K562 (cell line): ENCODE results near the gene NDP. TPM values are rescaled to one million over a fixed set of nuclear protein-coding genes. Genes with fewer than 3 reads are reported as not detected.

Experiments
- ATAC-seq: fragments of 200-7000 bp; cut with Tn5 transposase; 3 replicates; pipeline ENCODE4 v1.9.1; 2020; ENCODE audit warnings: moderate library complexity
- BruUV-seq: library from RNA; stranded (reverse); fragments of 400-500 nt; replicated peaks from 2 replicates; lab custom pipeline; 2021; lab: Mats Ljungman, UMichigan
- CTCF ChIA-PET: fragments of 300-600 bp; formaldehyde crosslinking; extraction: SDS; loops from one replicate; lab custom pipeline; 2021; ENCODE audit warnings: low intra/inter-chr PET ratio; lab: Yijun Ruan, JAX
- POLR2A ChIA-PET: fragments of 300-600, 350-650 bp; sonication (Branson Sonifier 250); formaldehyde crosslinking; extraction: SDS; loops from one replicate; lab custom pipeline; 2021; ENCODE audit warnings: antibody characterized with exemption, inconsistent platforms; lab: Yijun Ruan, JAX
- DNase-seq, 4 experiments: peaks; one replicate each; pipeline versions ENCODE4 v3.0.0 to v3.0.0-alpha.2; 2011 to 2018; ENCODE audit warnings: low spot score in 3 of 4, mixed read lengths in 3 of 4; ENCODE audit errors: extremely low read depth in 1 of 4
- FAIRE-seq: peaks from 2 replicates; lab custom pipeline; 2011; peaks lifted over from hg19 to GRCh38; lab: Jason Lieb, UNC
- H2AFZ ChIP-seq: 2 replicates; pipeline ENCODE4 v1.6.0; 2011; ENCODE audit warnings: low read depth, low read length, control low read depth, inconsistent platforms
- H3K27ac ChIP-seq: fragments of 200-600 bp; 3 replicates; pipeline ENCODE4 v1.8.0; 2011; ENCODE audit warnings: low read depth, mild to moderate bottlenecking, control low read depth, inconsistent platforms, low read length, moderate library complexity, mixed read lengths; ENCODE audit errors: extremely low read depth
- H3K27me3 ChIP-seq, 2 experiments: fragments of 300-600 bp in 1 of 2; 2 replicates in 1 of 2; 3 replicates in 1 of 2; pipeline versions ENCODE4 v1.6.0 to v1.8.0; 2011; ENCODE audit warnings: inconsistent platforms in 2 of 2, low read length in 2 of 2, mild to moderate bottlenecking in 1 of 2, mixed read lengths in 1 of 2, moderate library complexity in 1 of 2; ENCODE audit not compliant: control insufficient read depth in 2 of 2, insufficient read depth in 2 of 2
- H3K36me3 ChIP-seq: fragments of 300-600 bp; 3 replicates; pipeline ENCODE4 v1.8.0; 2011; ENCODE audit warnings: mild to moderate bottlenecking, low read length, inconsistent platforms; ENCODE audit not compliant: control insufficient read depth, insufficient read depth
- H3K4me1 ChIP-seq, 2 experiments: fragments of 200-600 bp in 1 of 2; replicated peaks in 1 of 2; 2 replicates in 1 of 2; 3 replicates in 1 of 2; pipeline versions ENCODE4 v1.5.1 to v1.8.0; 2011; ENCODE audit warnings: inconsistent platforms in 2 of 2, low read length in 2 of 2, mild to moderate bottlenecking in 1 of 2, mixed read lengths in 1 of 2, moderate library complexity in 1 of 2; ENCODE audit not compliant: control insufficient read depth in 2 of 2, insufficient read depth in 2 of 2
- H3K4me2 ChIP-seq: 2 replicates; pipeline ENCODE4 v1.6.1; 2011; ENCODE audit warnings: low read length, control low read depth, inconsistent platforms, mixed read lengths; ENCODE audit not compliant: insufficient read depth
- H3K4me3 ChIP-seq: fragments of 200-600 bp; sonication (generic), shearing (Covaris generic); 2 replicates; pipeline ENCODE4 v1.5.1; 2016; ENCODE audit warnings: control low read depth, inconsistent platforms
- H3K79me2 ChIP-seq: fragments of 200-600 bp; 3 replicates; pipeline ENCODE4 v1.8.0; 2011; ENCODE audit warnings: low read length, inconsistent platforms; ENCODE audit not compliant: control insufficient read depth, insufficient read depth
- H3K9ac ChIP-seq, 2 experiments: 2 replicates each; pipeline versions ENCODE4 v1.6.0 to v1.6.1; 2011; ENCODE audit warnings: low read depth in 2 of 2, low read length in 2 of 2, control low read depth in 1 of 2, inconsistent platforms in 1 of 2, mild to moderate bottlenecking in 1 of 2, mixed read lengths in 1 of 2; ENCODE audit not compliant: insufficient read depth in 1 of 2
- H3K9me1 ChIP-seq: one replicate; pipeline ENCODE4 v1.6.0; 2011; ENCODE audit warnings: inconsistent platforms, mild to moderate bottlenecking, low read length, moderate library complexity; ENCODE audit not compliant: control insufficient read depth, insufficient read depth
- H3K9me3 ChIP-seq: replicated peaks from 2 replicates; pipeline ENCODE4 v1.5.1; 2011; ENCODE audit warnings: low read depth, low read length, inconsistent platforms; ENCODE audit not compliant: control insufficient read depth, insufficient read depth
- H4K20me1 ChIP-seq: replicated peaks from 2 replicates; pipeline ENCODE4 v1.6.1; 2011; ENCODE audit warnings: low read length, inconsistent platforms, mixed read lengths; ENCODE audit not compliant: control insufficient read depth, insufficient read depth
- ATF7 ChIP-seq: fragments of 450-650 bp; IDR thresholded peaks from 2 replicates; pipeline ENCODE4 v1.7.1; 2014; ENCODE audit warnings: mild to moderate bottlenecking, moderate library complexity
- CHCHD3 ChIP-seq: fragments of 250-450 bp; sonication (Bioruptor Pico); IDR thresholded peaks from 2 replicates; pipeline ENCODE4 v2.1.2; 2022; ENCODE audit warnings: mild to moderate bottlenecking
- DIDO1 ChIP-seq: fragments of 450-650 bp; IDR thresholded peaks from 2 replicates; pipeline ENCODE4 v1.6.1; 2016; ENCODE audit warnings: low read depth, missing biosample characterization, missing genetic modification characterization
- FOXP1 ChIP-seq: sonication (generic); formaldehyde crosslinking; IDR thresholded peaks from 2 replicates; pipeline ENCODE4 v1.8.0; 2022; ENCODE audit warnings: mild to moderate bottlenecking, missing genetic modification reagents
- NFYB ChIP-seq: IDR thresholded peaks from 2 replicates; pipeline ENCODE4 v1.6.1; 2011; ENCODE audit warnings: mild to moderate bottlenecking, moderate library complexity; ENCODE audit not compliant: insufficient read length; ENCODE audit errors: extremely low read depth
- NONO ChIP-seq, 2 experiments: fragments of 200-400 bp in 1 of 2; fragments of 450-650 bp in 1 of 2; formaldehyde crosslinking in 1 of 2; IDR thresholded peaks; 2 replicates each; pipeline ENCODE4 v1.6.1; 2017; ENCODE audit warnings: low read depth in 2 of 2, mild to moderate bottlenecking in 2 of 2, moderate library complexity in 2 of 2, low read length in 1 of 2
- PRMT5 ChIP-seq: sonication (generic); formaldehyde crosslinking; IDR thresholded peaks from 2 replicates; pipeline ENCODE4 v1.5.0; 2020; ENCODE audit warnings: missing genetic modification reagents
- ZNF121 ChIP-seq: sonication (generic); formaldehyde crosslinking; conservative IDR thresholded peaks from 2 replicates; pipeline ENCODE4 v1.8.0; 2022; ENCODE audit warnings: missing genetic modification reagents
- ZNF212 ChIP-seq: fragments of 450-650 bp; formaldehyde crosslinking; IDR thresholded peaks from 2 replicates; pipeline ENCODE4 v1.4.0; 2020; ENCODE audit warnings: mild to moderate bottlenecking
- ZNF561 ChIP-seq: fragments of 450-650 bp; formaldehyde crosslinking; conservative IDR thresholded peaks from 2 replicates; pipeline ENCODE4 v1.4.0; 2020; ENCODE audit warnings: mild to moderate bottlenecking, moderate library complexity
- WGBS: fragments of 100-300 bp; shearing (Covaris generic); methylation state at CpG from one replicate; pipeline ENCODE4 v1.1.6; 2016; ENCODE audit warnings: low coverage, mixed read lengths; ENCODE audit not compliant: insufficient coverage; ENCODE audit errors: missing lambda C conversion rate; 5-methylcytosine and 5-hydroxymethylcytosine counted together
- in situ Hi-C: fragments of 300-500 bp; cut with MboI; formaldehyde crosslinking; loops from 4 replicates; pipeline ENCODE4 v1.15.0; 2018; ENCODE audit warnings: inconsistent platforms, mixed read lengths
- intact Hi-C: fragments of 100-400 bp; cut with micrococcal nuclease; formaldehyde crosslinking; loops from 2 replicates; pipeline ENCODE4 v1.14.2; 2022
- polyA plus RNA-seq, 8 experiments: library from polyadenylated mRNA; depleted of rRNA in 4 of 8; stranded (reverse) in 5 of 8; unstranded in 3 of 8; fragments of >200 nt; fragmentation: Nextera tagmentation in 2 of 8; fragmentation: Illumina TruSeq in 1 of 8; extraction: Ambion mirVana in 2 of 8; extraction: Trizol in 1 of 8; gene quantifications; 2 replicates each; pipeline versions ENCODE4 v1.2.1 to v1.2.3, GENCODE V29; 2011 to 2014; ENCODE audit warnings: inconsistent platforms in 1 of 8, missing spikeins in 1 of 8
- total RNA-seq, 7 experiments: library from RNA; depleted of rRNA in 6 of 7; stranded (reverse); fragments of >200 nt in 6 of 7; fragmentation: Illumina TruSeq in 2 of 7; extraction: Trizol in 2 of 7; gene quantifications; 2 replicates each; pipeline versions ENCODE4 v1.2.1 to v1.2.3, GENCODE V29; 2011 to 2021; ENCODE audit warnings: low replicate concordance in 1 of 7
- TF ChIP-seq, protein P1 (sequence below), 3 experiments: fragments of 200-800 bp in 1 of 3; fragments of 250-450 bp in 1 of 3; fragments of 450-650 bp in 1 of 3; sonication (Bioruptor Pico) in 1 of 3; sonication (Bioruptor generic) in 1 of 3; formaldehyde crosslinking in 1 of 3; IDR thresholded peaks; 2 replicates each; pipeline versions ENCODE4 v1.6.1 to v1.8.0; 2016 to 2022; ENCODE audit warnings: mild to moderate bottlenecking in 2 of 3, missing genetic modification characterization in 2 of 3, missing compliant biosample characterization in 1 of 3, moderate library complexity in 1 of 3
- TF ChIP-seq, protein P2 (sequence below): fragments of 450-650 bp; formaldehyde crosslinking; IDR thresholded peaks from 2 replicates; pipeline ENCODE4 v1.4.0; 2022; ENCODE audit warnings: mild to moderate bottlenecking, moderate library complexity
- TF ChIP-seq, protein P3 (sequence below): sonication (generic); formaldehyde crosslinking; IDR thresholded peaks from 2 replicates; pipeline ENCODE4 v1.8.0; 2023; ENCODE audit warnings: missing genetic modification reagents, mild to moderate bottlenecking, borderline replicate concordance

Gene NDP
- total and polyA plus RNA-seq, 9 of the 15 experiments (the other 6 are each of a cell fraction or from before 2014, with no cell fraction given): not detected

DNA sequence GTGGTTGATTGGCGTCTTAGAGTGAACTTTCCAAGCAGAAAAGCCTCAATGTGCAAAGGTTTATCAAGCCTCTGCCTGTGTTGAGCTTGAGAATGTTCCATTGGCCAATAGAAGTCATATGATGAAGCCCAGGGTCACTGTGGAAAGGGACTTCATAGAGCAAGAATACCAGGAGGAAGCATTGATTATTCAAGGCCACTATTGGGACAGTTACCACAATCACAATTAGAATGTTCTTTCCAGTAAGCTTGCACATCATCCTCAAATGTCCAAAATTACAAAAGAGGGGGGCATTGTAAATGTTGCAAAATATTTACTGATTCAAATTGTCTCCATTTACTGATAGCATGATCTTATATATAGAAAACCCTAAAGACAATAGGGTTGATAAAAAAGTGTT lies 32.9 kb upstream of the NDP start:
- no peaks in the 10 kb centered on the region for H3K9me1 ChIP-seq
- DNase-seq (no peak), ATAC-seq (no peak), FAIRE-seq (no peak)
- no TSS peak for BruUV-seq
- no peak overlapping the region for H3K4me2 ChIP-seq
- WGBS: 0% methylated on average over 1 of the region's 1 CpG
- CTCF ChIA-PET: no interaction called here
- H3K36me3 ChIP-seq: no peaks in the 10 kb centered on the region
- no peak overlapping the region for H3K9ac ChIP-seq
- H4K20me1 ChIP-seq: no peaks in the 10 kb centered on the region
- H2AFZ ChIP-seq: no peak overlapping the region
- in situ Hi-C loops: no loop called here
- no peak overlapping the region for H3K4me3 ChIP-seq
- no peaks in the 10 kb centered on the region for H3K79me2 ChIP-seq
- H3K27me3 ChIP-seq: no peaks in the 10 kb centered on the region; a peak in 1 of 5 replicates
- no peaks in the 10 kb centered on the region for H3K4me1 ChIP-seq
- intact Hi-C loops: no loop called here
- H3K27ac ChIP-seq: no peak overlapping the region
- POLR2A ChIA-PET: no interaction called here
- H3K9me3 ChIP-seq: no peaks in the 10 kb centered on the region
- TF ChIP-seq, protein P1, sequence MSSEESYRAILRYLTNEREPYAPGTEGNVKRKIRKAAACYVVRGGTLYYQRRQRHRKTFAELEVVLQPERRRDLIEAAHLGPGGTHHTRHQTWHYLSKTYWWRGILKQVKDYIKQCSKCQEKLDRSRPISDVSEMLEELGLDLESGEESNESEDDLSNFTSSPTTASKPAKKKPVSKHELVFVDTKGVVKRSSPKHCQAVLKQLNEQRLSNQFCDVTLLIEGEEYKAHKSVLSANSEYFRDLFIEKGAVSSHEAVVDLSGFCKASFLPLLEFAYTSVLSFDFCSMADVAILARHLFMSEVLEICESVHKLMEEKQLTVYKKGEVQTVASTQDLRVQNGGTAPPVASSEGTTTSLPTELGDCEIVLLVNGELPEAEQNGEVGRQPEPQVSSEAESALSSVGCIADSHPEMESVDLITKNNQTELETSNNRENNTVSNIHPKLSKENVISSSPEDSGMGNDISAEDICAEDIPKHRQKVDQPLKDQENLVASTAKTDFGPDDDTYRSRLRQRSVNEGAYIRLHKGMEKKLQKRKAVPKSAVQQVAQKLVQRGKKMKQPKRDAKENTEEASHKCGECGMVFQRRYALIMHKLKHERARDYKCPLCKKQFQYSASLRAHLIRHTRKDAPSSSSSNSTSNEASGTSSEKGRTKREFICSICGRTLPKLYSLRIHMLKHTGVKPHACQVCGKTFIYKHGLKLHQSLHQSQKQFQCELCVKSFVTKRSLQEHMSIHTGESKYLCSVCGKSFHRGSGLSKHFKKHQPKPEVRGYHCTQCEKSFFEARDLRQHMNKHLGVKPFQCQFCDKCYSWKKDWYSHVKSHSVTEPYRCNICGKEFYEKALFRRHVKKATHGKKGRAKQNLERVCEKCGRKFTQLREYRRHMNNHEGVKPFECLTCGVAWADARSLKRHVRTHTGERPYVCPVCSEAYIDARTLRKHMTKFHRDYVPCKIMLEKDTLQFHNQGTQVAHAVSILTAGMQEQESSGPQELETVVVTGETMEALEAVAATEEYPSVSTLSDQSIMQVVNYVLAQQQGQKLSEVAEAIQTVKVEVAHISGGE (CRISPR knock-in tag; IDR thresholded peaks at IDR 0.05): no peak
- TF ChIP-seq ATF7 (no peak), ZNF212 (CRISPR knock-in tag) (no peak), FOXP1 (no peak), PRMT5 (no peak), NFYB (no peak), CHCHD3 (CRISPR knock-in tag) (no peak), ZNF561 (no peak), DIDO1 (no peak), NONO (IDR thresholded peaks at IDR 0.05; ENCODE audit: low read depth in 2 of 2, low read length in 1 of 2) (no peak), ZNF121 (CRISPR knock-in tag) (no peak)
- TF ChIP-seq, protein P2, sequence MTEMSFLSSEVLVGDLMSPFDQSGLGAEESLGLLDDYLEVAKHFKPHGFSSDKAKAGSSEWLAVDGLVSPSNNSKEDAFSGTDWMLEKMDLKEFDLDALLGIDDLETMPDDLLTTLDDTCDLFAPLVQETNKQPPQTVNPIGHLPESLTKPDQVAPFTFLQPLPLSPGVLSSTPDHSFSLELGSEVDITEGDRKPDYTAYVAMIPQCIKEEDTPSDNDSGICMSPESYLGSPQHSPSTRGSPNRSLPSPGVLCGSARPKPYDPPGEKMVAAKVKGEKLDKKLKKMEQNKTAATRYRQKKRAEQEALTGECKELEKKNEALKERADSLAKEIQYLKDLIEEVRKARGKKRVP (CRISPR knock-in tag): no peak
- TF ChIP-seq, protein P3, sequence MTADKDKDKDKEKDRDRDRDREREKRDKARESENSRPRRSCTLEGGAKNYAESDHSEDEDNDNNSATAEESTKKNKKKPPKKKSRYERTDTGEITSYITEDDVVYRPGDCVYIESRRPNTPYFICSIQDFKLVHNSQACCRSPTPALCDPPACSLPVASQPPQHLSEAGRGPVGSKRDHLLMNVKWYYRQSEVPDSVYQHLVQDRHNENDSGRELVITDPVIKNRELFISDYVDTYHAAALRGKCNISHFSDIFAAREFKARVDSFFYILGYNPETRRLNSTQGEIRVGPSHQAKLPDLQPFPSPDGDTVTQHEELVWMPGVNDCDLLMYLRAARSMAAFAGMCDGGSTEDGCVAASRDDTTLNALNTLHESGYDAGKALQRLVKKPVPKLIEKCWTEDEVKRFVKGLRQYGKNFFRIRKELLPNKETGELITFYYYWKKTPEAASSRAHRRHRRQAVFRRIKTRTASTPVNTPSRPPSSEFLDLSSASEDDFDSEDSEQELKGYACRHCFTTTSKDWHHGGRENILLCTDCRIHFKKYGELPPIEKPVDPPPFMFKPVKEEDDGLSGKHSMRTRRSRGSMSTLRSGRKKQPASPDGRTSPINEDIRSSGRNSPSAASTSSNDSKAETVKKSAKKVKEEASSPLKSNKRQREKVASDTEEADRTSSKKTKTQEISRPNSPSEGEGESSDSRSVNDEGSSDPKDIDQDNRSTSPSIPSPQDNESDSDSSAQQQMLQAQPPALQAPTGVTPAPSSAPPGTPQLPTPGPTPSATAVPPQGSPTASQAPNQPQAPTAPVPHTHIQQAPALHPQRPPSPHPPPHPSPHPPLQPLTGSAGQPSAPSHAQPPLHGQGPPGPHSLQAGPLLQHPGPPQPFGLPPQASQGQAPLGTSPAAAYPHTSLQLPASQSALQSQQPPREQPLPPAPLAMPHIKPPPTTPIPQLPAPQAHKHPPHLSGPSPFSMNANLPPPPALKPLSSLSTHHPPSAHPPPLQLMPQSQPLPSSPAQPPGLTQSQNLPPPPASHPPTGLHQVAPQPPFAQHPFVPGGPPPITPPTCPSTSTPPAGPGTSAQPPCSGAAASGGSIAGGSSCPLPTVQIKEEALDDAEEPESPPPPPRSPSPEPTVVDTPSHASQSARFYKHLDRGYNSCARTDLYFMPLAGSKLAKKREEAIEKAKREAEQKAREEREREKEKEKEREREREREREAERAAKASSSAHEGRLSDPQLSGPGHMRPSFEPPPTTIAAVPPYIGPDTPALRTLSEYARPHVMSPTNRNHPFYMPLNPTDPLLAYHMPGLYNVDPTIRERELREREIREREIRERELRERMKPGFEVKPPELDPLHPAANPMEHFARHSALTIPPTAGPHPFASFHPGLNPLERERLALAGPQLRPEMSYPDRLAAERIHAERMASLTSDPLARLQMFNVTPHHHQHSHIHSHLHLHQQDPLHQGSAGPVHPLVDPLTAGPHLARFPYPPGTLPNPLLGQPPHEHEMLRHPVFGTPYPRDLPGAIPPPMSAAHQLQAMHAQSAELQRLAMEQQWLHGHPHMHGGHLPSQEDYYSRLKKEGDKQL (CRISPR knock-in tag): no peak
